ENCODE data around the gene NCKAP5L. TPM values are rescaled to one million over a fixed set of nuclear protein-coding genes. Genes with fewer than 3 reads are reported as not detected.
A peak's percentile ranks its signal among the peaks of the same experiment; 100 is the strongest.

Gene NCKAP5L
- total RNA-seq, 1 donor = 40.5 TPM

GRCh38 chr12:49767333-49767732 lies 60.9 kb downstream of the NCKAP5L start:
- H3K27me3 ChIP-seq (ENCODE audit: insufficient read depth, low read length) = no peaks in the 10 kb centered on the region
- no peak overlapping the region for H2AFZ ChIP-seq (ENCODE audit: low read length)
- no peaks in the 10 kb centered on the region for H3K79me2 ChIP-seq (ENCODE audit: insufficient read depth, low read length)
- TF ChIP-seq, protein P1, sequence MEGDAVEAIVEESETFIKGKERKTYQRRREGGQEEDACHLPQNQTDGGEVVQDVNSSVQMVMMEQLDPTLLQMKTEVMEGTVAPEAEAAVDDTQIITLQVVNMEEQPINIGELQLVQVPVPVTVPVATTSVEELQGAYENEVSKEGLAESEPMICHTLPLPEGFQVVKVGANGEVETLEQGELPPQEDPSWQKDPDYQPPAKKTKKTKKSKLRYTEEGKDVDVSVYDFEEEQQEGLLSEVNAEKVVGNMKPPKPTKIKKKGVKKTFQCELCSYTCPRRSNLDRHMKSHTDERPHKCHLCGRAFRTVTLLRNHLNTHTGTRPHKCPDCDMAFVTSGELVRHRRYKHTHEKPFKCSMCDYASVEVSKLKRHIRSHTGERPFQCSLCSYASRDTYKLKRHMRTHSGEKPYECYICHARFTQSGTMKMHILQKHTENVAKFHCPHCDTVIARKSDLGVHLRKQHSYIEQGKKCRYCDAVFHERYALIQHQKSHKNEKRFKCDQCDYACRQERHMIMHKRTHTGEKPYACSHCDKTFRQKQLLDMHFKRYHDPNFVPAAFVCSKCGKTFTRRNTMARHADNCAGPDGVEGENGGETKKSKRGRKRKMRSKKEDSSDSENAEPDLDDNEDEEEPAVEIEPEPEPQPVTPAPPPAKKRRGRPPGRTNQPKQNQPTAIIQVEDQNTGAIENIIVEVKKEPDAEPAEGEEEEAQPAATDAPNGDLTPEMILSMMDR (IDR thresholded peaks at IDR 0.05; ENCODE audit: extremely low read depth, low read depth, low read length) = no peak
- DNase-seq (ENCODE audit: insufficient read length, low spot score, missing footprints) = peak; percentile 72
- H3K4me2 ChIP-seq (ENCODE audit: insufficient read depth, low read length) = no peak overlapping the region
- H4K20me1 ChIP-seq (ENCODE audit: insufficient read depth, low read length) = peaks cover 10% of the 10 kb centered on the region
- no peak overlapping the region for H3K4me3 ChIP-seq (ENCODE audit: insufficient read depth, low read length)
- no peak overlapping the region for H3K27ac ChIP-seq (ENCODE audit: low read depth, low read length)
- H3K4me1 ChIP-seq (ENCODE audit: insufficient read depth, low read length) = no peaks in the 10 kb centered on the region
- H3K36me3 ChIP-seq (ENCODE audit: insufficient read depth, low read length) = peaks cover 29% of the 10 kb centered on the region
- H3K9me3 ChIP-seq (ENCODE audit: low read depth, low read length) = no peaks in the 10 kb centered on the region

GRCh38 chr12:49766115-49766455 lies 62.1 kb downstream of the NCKAP5L start:
- no peak overlapping the region for H3K4me3 ChIP-seq (ENCODE audit: insufficient read depth, low read length)
- TF ChIP-seq, protein P1 (IDR thresholded peaks at IDR 0.05; ENCODE audit: extremely low read depth, low read depth, low read length) = no peak
- no peaks in the 10 kb centered on the region for H3K9me3 ChIP-seq (ENCODE audit: low read depth, low read length)
- H3K27ac ChIP-seq (ENCODE audit: low read depth, low read length) = no peak overlapping the region
- H3K4me2 ChIP-seq (ENCODE audit: insufficient read depth, low read length) = no peak overlapping the region
- H3K4me1 ChIP-seq (ENCODE audit: insufficient read depth, low read length) = no peaks in the 10 kb centered on the region
- no peak for DNase-seq (ENCODE audit: insufficient read length, low spot score, missing footprints)
- H2AFZ ChIP-seq (ENCODE audit: low read length) = no peak overlapping the region
- H4K20me1 ChIP-seq (ENCODE audit: insufficient read depth, low read length) = peaks cover 15% of the 10 kb centered on the region
- no peaks in the 10 kb centered on the region for H3K79me2 ChIP-seq (ENCODE audit: insufficient read depth, low read length)
- peaks cover 42% of the 10 kb centered on the region for H3K36me3 ChIP-seq (ENCODE audit: insufficient read depth, low read length)
- no peaks in the 10 kb centered on the region for H3K27me3 ChIP-seq (ENCODE audit: insufficient read depth, low read length)

GRCh38 chr12:49764126-49764525 lies 64.1 kb downstream of the NCKAP5L start:
- Histone ChIP-seq H3K27me3 (ENCODE audit: insufficient read depth, low read length) (no peaks in the 10 kb centered on the region), H3K9me3 (ENCODE audit: low read depth, low read length) (no peaks in the 10 kb centered on the region), H3K4me1 (ENCODE audit: insufficient read depth, low read length) (no peaks in the 10 kb centered on the region), H3K27ac (ENCODE audit: low read depth, low read length) (no peak overlapping the region), H4K20me1 (ENCODE audit: insufficient read depth, low read length) (peaks cover 17% of the 10 kb centered on the region), H3K79me2 (ENCODE audit: insufficient read depth, low read length) (peaks cover 2% of the 10 kb centered on the region), H3K4me3 (ENCODE audit: insufficient read depth, low read length) (no peak overlapping the region), H2AFZ (ENCODE audit: low read length) (no peak overlapping the region), H3K36me3 (ENCODE audit: insufficient read depth, low read length) (peaks cover 57% of the 10 kb centered on the region), H3K4me2 (ENCODE audit: insufficient read depth, low read length) (no peak overlapping the region)
- TF ChIP-seq, protein P1 (IDR thresholded peaks at IDR 0.05; ENCODE audit: extremely low read depth, low read depth, low read length) = no peak
- peak; percentile 19 for DNase-seq (ENCODE audit: insufficient read length, low spot score, missing footprints)

GRCh38 chr12:49763006-49763591 lies 65.1 kb downstream of the NCKAP5L start:
- Histone ChIP-seq H3K79me2 (ENCODE audit: insufficient read depth, low read length) (peaks cover 10% of the 10 kb centered on the region), H3K27me3 (ENCODE audit: insufficient read depth, low read length) (no peaks in the 10 kb centered on the region), H3K36me3 (ENCODE audit: insufficient read depth, low read length) (peaks cover 67% of the 10 kb centered on the region), H3K4me3 (ENCODE audit: insufficient read depth, low read length) (no peak overlapping the region), H4K20me1 (ENCODE audit: insufficient read depth, low read length) (peaks cover 23% of the 10 kb centered on the region), H3K9me3 (ENCODE audit: low read depth, low read length) (no peaks in the 10 kb centered on the region), H3K4me1 (ENCODE audit: insufficient read depth, low read length) (no peaks in the 10 kb centered on the region), H3K27ac (ENCODE audit: low read depth, low read length) (no peak overlapping the region), H2AFZ (ENCODE audit: low read length) (no peak overlapping the region), H3K4me2 (ENCODE audit: insufficient read depth, low read length) (no peak overlapping the region)
- peak; percentile 90 for DNase-seq (ENCODE audit: insufficient read length, low spot score, missing footprints)
- TF ChIP-seq, protein P1 (IDR thresholded peaks at IDR 0.05; ENCODE audit: extremely low read depth, low read depth, low read length) = peak; percentile 82

Data from osteoblast (primary cell).